Endothelial cell of umbilical vein (primary cell): ENCODE data around the gene DENND4C. TPM values are rescaled to one million over a fixed set of nuclear protein-coding genes. Genes with fewer than 3 reads are reported as not detected.
A peak's percentile ranks its signal among the peaks of the same experiment; 100 is the strongest.

Experiments
- BruUV-seq: library from RNA; stranded (reverse); fragments of 400-500 nt; replicated peaks from 2 replicates; lab custom pipeline; 2021; lab: Mats Ljungman, UMichigan
- CTCF ChIA-PET: fragments of 300-600, 350-600 bp; sonication (Branson Sonifier 250); formaldehyde crosslinking; loops from one replicate; lab custom pipeline; 2021; ENCODE audit warnings: antibody characterized with exemption, inconsistent platforms; lab: Charles Lee
- POLR2A ChIA-PET: fragments of 300-600, 350-600 bp; sonication (Branson Sonifier 250); formaldehyde crosslinking; loops from one replicate; lab custom pipeline; 2021; ENCODE audit warnings: antibody characterized with exemption, inconsistent platforms; lab: Charles Lee
- DNase-seq: peaks from one replicate; pipeline ENCODE4 v3.0.0-alpha.2; 2011; ENCODE audit warnings: low read depth, low spot score
- FAIRE-seq: peaks from 2 replicates; lab custom pipeline; 2011; peaks lifted over from hg19 to GRCh38; lab: Jason Lieb, UNC
- H2AFZ ChIP-seq: 2 replicates; pipeline ENCODE4 v1.6.0; 2012; ENCODE audit warnings: low read depth, low read length, control low read depth, inconsistent platforms
- H3K27ac ChIP-seq: 2 replicates; pipeline ENCODE4 v1.5.1; 2011; ENCODE audit warnings: low read depth, mild to moderate bottlenecking, control low read depth, low read length, moderate library complexity; ENCODE audit not compliant: insufficient read depth
- H3K27me3 ChIP-seq, 2 experiments: 2 replicates each; pipeline versions ENCODE4 v1.6.0 to v1.6.1; 2011; ENCODE audit warnings: low read length in 2 of 2, mixed read lengths in 1 of 2; ENCODE audit not compliant: control insufficient read depth in 2 of 2, insufficient read depth in 2 of 2
- H3K36me3 ChIP-seq, 2 experiments: 2 replicates in 1 of 2; 3 replicates in 1 of 2; pipeline ENCODE4 v1.5.1; 2011; ENCODE audit warnings: low read length in 2 of 2, mild to moderate bottlenecking in 1 of 2, moderate library complexity in 1 of 2; ENCODE audit not compliant: control insufficient read depth in 2 of 2, insufficient read depth in 2 of 2; ENCODE audit errors: extremely low read depth in 1 of 2
- H3K4me1 ChIP-seq: 3 replicates; pipeline ENCODE4 v1.5.1; 2011; ENCODE audit warnings: mild to moderate bottlenecking, low read length; ENCODE audit not compliant: control insufficient read depth, insufficient read depth; ENCODE audit errors: extremely low read depth
- H3K4me2 ChIP-seq: 2 replicates; pipeline ENCODE4 v1.6.1; 2011; ENCODE audit warnings: low read length, control low read depth, mixed read lengths; ENCODE audit not compliant: insufficient read depth
- H3K4me3 ChIP-seq, 3 experiments: fragments of 200-600 bp in 1 of 3; sonication (generic), shearing (Covaris generic) in 1 of 3; replicated peaks in 1 of 3; 2 replicates each; pipeline ENCODE4 v1.5.1; 2011 to 2016; ENCODE audit warnings: control low read depth in 3 of 3, low read length in 3 of 3, mild to moderate bottlenecking in 2 of 3, inconsistent platforms in 1 of 3, low read depth in 1 of 3, moderate library complexity in 1 of 3; ENCODE audit not compliant: insufficient read depth in 1 of 3
- H3K79me2 ChIP-seq: 2 replicates; pipeline ENCODE4 v1.6.0; 2012; ENCODE audit warnings: low read length, inconsistent platforms; ENCODE audit not compliant: control insufficient read depth, insufficient read depth
- H3K9ac ChIP-seq: replicated peaks from 2 replicates; pipeline ENCODE3; 2011; ENCODE audit warnings: low read length, control low read depth; ENCODE audit not compliant: insufficient read depth; ENCODE audit errors: extremely low read depth
- H3K9me1 ChIP-seq: replicated peaks from 3 replicates; pipeline ENCODE4 v1.6.0; 2011; ENCODE audit warnings: mild to moderate bottlenecking, low read length; ENCODE audit not compliant: control insufficient read depth, insufficient read depth; ENCODE audit errors: extremely low read depth
- H3K9me3 ChIP-seq: replicated peaks from 2 replicates; pipeline ENCODE4 v1.5.1; 2012; ENCODE audit warnings: low read length, inconsistent platforms; ENCODE audit not compliant: control insufficient read depth, insufficient read depth
- H4K20me1 ChIP-seq: replicated peaks from 2 replicates; pipeline ENCODE3; 2011; ENCODE audit warnings: mild to moderate bottlenecking, low read length; ENCODE audit not compliant: control insufficient read depth, insufficient read depth; ENCODE audit errors: extremely low read depth
- CTCF ChIP-seq, 2 donors: IDR thresholded peaks; 1 replicate in 1 of 2; 2 replicates in 1 of 2; pipeline ENCODE4 v1.5.1; 2011; ENCODE audit warnings: low read length in 2 of 2, mild to moderate bottlenecking in 2 of 2, moderate library complexity in 2 of 2, control low read depth in 1 of 2, inconsistent platforms in 1 of 2, low read depth in 1 of 2; ENCODE audit not compliant: insufficient read depth in 1 of 2; ENCODE audit errors: extremely low read depth in 1 of 2
- EZH2 ChIP-seq: IDR thresholded peaks from 2 replicates; pipeline ENCODE4 v1.6.1; 2012; ENCODE audit warnings: borderline replicate concordance, low read depth, mild to moderate bottlenecking, moderate library complexity, low read length, inconsistent platforms; ENCODE audit not compliant: severe bottlenecking
- FOS ChIP-seq: IDR thresholded peaks from 2 replicates; pipeline ENCODE4 v1.6.1; 2011; ENCODE audit warnings: mild to moderate bottlenecking, low read length, moderate library complexity, borderline replicate concordance; ENCODE audit not compliant: insufficient read depth
- GATA2 ChIP-seq: IDR thresholded peaks from 2 replicates; pipeline ENCODE4 v1.7.0; 2011; ENCODE audit warnings: low read depth, mild to moderate bottlenecking, moderate library complexity, mixed read lengths, low read length; ENCODE audit not compliant: insufficient read length, insufficient read depth
- JUN ChIP-seq: IDR thresholded peaks from 2 replicates; pipeline ENCODE4 v1.6.1; 2011; ENCODE audit warnings: borderline replicate concordance, low read depth; ENCODE audit not compliant: insufficient read length, insufficient read depth
- MAX ChIP-seq: IDR thresholded peaks from 2 replicates; pipeline ENCODE4 v1.6.1; 2011; ENCODE audit not compliant: insufficient read depth, insufficient read length
- MYC ChIP-seq: IDR thresholded peaks from one replicate; pipeline ENCODE4 v1.6.1; 2011; ENCODE audit warnings: mild to moderate bottlenecking, low read depth, low read length
- POLR2A ChIP-seq: IDR thresholded peaks from 2 replicates; pipeline ENCODE4 v1.6.1; 2012; ENCODE audit warnings: low read depth, mild to moderate bottlenecking, control low read depth, low read length
- POLR2AphosphoS5 ChIP-seq: IDR thresholded peaks from 2 replicates; pipeline ENCODE4 v1.6.1; 2012; ENCODE audit warnings: low read depth, mild to moderate bottlenecking, control low read depth, low read length, moderate library complexity; ENCODE audit not compliant: insufficient read depth
- dilution Hi-C: fragments of 300-500 bp; cut with MboI; formaldehyde crosslinking; loops from one replicate; pipeline ENCODE4 v1.15.0; 2019; ENCODE audit warnings: low sequenced_read_pairs; ENCODE audit not compliant: extremely low pct_ligation_motif_present
- intact Hi-C: fragments of 100-400 bp; cut with micrococcal nuclease; formaldehyde crosslinking; loops from one replicate; pipeline ENCODE4 v1.10.0; 2022
- polyA plus RNA-seq, 4 experiments: library from polyadenylated mRNA; depleted of rRNA in 3 of 4; stranded (reverse) in 3 of 4; unstranded in 1 of 4; fragments of >200 nt; gene quantifications; 2 replicates each; pipeline versions ENCODE4 v1.2.1 to v1.2.3, GENCODE V29; 2011 to 2012; ENCODE audit warnings: missing spikeins in 1 of 4
- total RNA-seq: library from RNA; stranded (reverse); gene quantifications from 2 replicates; pipeline ENCODE4 v1.2.3, GENCODE V29; 2021

DENND4C gene
- total and polyA plus RNA-seq, 2 donors (not counting 3 experiments of a cell fraction or from before 2014, with no cell fraction given): 9.6 to 36.8 TPM

GRCh38 chr9:19385786-19386501 is 155.5 kb downstream of the DENND4C start:
- intact Hi-C loops (loop anchor here (1.0 kb wide), 2 partner anchors 23 to 45 kb away; partner anchors contain the start of gene ACER2), dilution Hi-C loops (no loop called here)
- POLR2A ChIA-PET: no interaction called here
- CTCF ChIA-PET: interaction anchor here (0.6 to 1.4 kb wide), 6 partner anchors 8 to 79 kb away, joined by 3 to 7 read pairs (median 4); no protein-coding TSS in a partner anchor
- no peaks in the 10 kb centered on the region for H3K9me1 ChIP-seq
- peak overlapping the region in 1 of 3 experiments; percentile 50 for H3K4me3 ChIP-seq
- TF ChIP-seq POLR2AphosphoS5: no peak
- no peak for TF ChIP-seq GATA2
- TF ChIP-seq MYC: no peak
- no peak for TF ChIP-seq MAX
- TF ChIP-seq POLR2A: no peak
- TF ChIP-seq JUN: no peak
- no peak for TF ChIP-seq CTCF (IDR thresholded peaks at IDR 0.05; ENCODE audit: extremely low read depth in 1 of 2, insufficient read depth in 1 of 2, low read depth in 1 of 2, low read length in 2 of 2)
- no peak for TF ChIP-seq EZH2
- TF ChIP-seq FOS: no peak
- H4K20me1 ChIP-seq: no peaks in the 10 kb centered on the region
- DNase-seq (no peak), FAIRE-seq (no peak)
- H3K79me2 ChIP-seq: no peaks in the 10 kb centered on the region
- no TSS peak for BruUV-seq
- peak overlapping the region; percentile 77 for H3K27ac ChIP-seq
- H3K9me3 ChIP-seq: no peaks in the 10 kb centered on the region
- peak overlapping the region; percentile 93 for H3K4me2 ChIP-seq
- H3K4me1 ChIP-seq: peaks cover 23% of the 10 kb centered on the region
- H3K27me3 ChIP-seq: no peaks in the 10 kb centered on the region
- peak overlapping the region; percentile 73 for H2AFZ ChIP-seq
- H3K9ac ChIP-seq: peak overlapping the region; percentile 57
- no peaks in the 10 kb centered on the region for H3K36me3 ChIP-seq
